NT2/D1 (cell line): ENCODE results near the gene ZBTB34.

Source experiments
- DNase-seq: peaks from one replicate; pipeline ENCODE4 v3.0.0-alpha.2; 2011; ENCODE audit warnings: low read depth, low spot score
- H3K27me3 ChIP-seq: 2 replicates; pipeline ENCODE4 v1.6.0; 2011; ENCODE audit warnings: mild to moderate bottlenecking; ENCODE audit not compliant: insufficient read length, insufficient read depth
- H3K36me3 ChIP-seq: 2 replicates; pipeline ENCODE4 v1.6.1; 2011; ENCODE audit warnings: mild to moderate bottlenecking, low read length, mixed read lengths; ENCODE audit not compliant: insufficient read depth, insufficient read length
- H3K4me1 ChIP-seq: 2 replicates; pipeline ENCODE4 v1.5.1; 2011; ENCODE audit not compliant: insufficient read depth, insufficient read length
- H3K4me3 ChIP-seq: 2 replicates; pipeline ENCODE4 v1.5.1; 2011; ENCODE audit warnings: low read depth; ENCODE audit not compliant: insufficient read length
- H3K9ac ChIP-seq: 2 replicates; pipeline ENCODE4 v1.6.0; 2011; ENCODE audit warnings: low read depth; ENCODE audit not compliant: insufficient read length
- H3K9me3 ChIP-seq: 2 replicates; pipeline ENCODE4 v1.5.1; 2011; ENCODE audit warnings: mild to moderate bottlenecking, low read length; ENCODE audit not compliant: insufficient read depth
- SUZ12 ChIP-seq: IDR thresholded peaks from 2 replicates; pipeline ENCODE4 v1.6.1; 2011; ENCODE audit not compliant: insufficient read length, insufficient read depth; ENCODE audit errors: extremely low read depth
- YY1 ChIP-seq: IDR thresholded peaks from 2 replicates; pipeline ENCODE4 v1.6.1; 2011; ENCODE audit not compliant: insufficient read length, insufficient read depth
- ZNF274 ChIP-seq: IDR thresholded peaks from 2 replicates; pipeline ENCODE4 v1.6.1; 2011; ENCODE audit warnings: mild to moderate bottlenecking, low read depth, low read length

The ZBTB34 gene

DNA sequence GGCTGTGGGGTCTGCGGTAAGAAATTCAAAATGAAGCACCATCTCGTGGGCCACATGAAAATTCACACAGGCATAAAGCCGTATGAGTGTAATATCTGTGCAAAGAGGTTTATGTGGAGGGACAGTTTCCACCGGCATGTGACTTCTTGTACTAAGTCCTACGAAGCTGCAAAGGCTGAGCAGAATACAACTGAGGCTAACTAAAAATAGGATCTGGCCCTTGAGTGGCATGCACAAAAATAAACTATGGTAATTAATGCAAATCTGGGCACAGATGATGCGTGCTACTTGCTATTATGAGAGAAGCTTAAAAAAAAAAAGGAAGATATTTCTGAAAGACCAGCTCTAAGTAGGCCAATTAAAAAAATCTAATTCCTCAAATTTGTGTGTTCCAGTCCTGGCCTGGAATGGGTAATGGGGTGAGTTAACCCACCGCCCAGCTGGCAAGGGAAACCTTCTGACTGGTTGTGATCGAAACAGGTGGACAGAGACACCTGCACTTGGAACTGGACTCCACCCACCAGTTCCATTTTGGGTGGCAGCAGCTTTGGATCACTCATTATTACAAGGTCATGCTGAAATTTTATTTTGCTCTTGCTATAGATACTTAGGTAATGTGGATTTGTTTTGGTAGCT, 26.6 kb upstream of the ZBTB34 start:
- Histone ChIP-seq H3K36me3 (peaks cover 56% of the 10 kb centered on the region), H3K9me3 (no peaks in the 10 kb centered on the region), H3K4me3 (no peak overlapping the region), H3K9ac (no peak overlapping the region), H3K27me3 (no peaks in the 10 kb centered on the region), H3K4me1 (no peaks in the 10 kb centered on the region)
- no peak for DNase-seq
- TF ChIP-seq YY1 (no peak), SUZ12 (no peak), ZNF274 (no peak)

GRCh38 chr9:126834672-126835071, 25.8 kb upstream of the ZBTB34 start:
- TF ChIP-seq SUZ12: no peak
- no peak for TF ChIP-seq ZNF274
- no peak for TF ChIP-seq YY1
- no peaks in the 10 kb centered on the region for H3K9me3 ChIP-seq
- DNase-seq: no peak
- H3K27me3 ChIP-seq: no peaks in the 10 kb centered on the region
- no peaks in the 10 kb centered on the region for H3K4me1 ChIP-seq
- peaks cover 65% of the 10 kb centered on the region for H3K36me3 ChIP-seq
- no peak overlapping the region for H3K4me3 ChIP-seq
- no peak overlapping the region for H3K9ac ChIP-seq

- Histone ChIP-seq H3K36me3 (peaks cover 59% of the 10 kb centered on the region), H3K9ac (no peak overlapping the region), H3K4me3 (no peak overlapping the region), H3K27me3 (no peaks in the 10 kb centered on the region), H3K9me3 (no peaks in the 10 kb centered on the region), H3K4me1 (no peaks in the 10 kb centered on the region)
- TF ChIP-seq ZNF274: no peak
- TF ChIP-seq YY1: no peak
- TF ChIP-seq SUZ12: no peak
- no peak for DNase-seq
Observed at GRCh38 chr9:126836216-126836615, 24.2 kb upstream of the ZBTB34 start.

- Histone ChIP-seq H3K27me3 (no peaks in the 10 kb centered on the region), H3K4me1 (no peaks in the 10 kb centered on the region), H3K4me3 (no peak overlapping the region), H3K9me3 (no peaks in the 10 kb centered on the region), H3K9ac (no peak overlapping the region), H3K36me3 (peaks cover 46% of the 10 kb centered on the region)
- no peak for DNase-seq
- TF ChIP-seq ZNF274 (no peak), SUZ12 (no peak), YY1 (no peak)
Observed at GRCh38 chr9:126838055-126838811, 22.2 kb upstream of the ZBTB34 start.

DNA sequence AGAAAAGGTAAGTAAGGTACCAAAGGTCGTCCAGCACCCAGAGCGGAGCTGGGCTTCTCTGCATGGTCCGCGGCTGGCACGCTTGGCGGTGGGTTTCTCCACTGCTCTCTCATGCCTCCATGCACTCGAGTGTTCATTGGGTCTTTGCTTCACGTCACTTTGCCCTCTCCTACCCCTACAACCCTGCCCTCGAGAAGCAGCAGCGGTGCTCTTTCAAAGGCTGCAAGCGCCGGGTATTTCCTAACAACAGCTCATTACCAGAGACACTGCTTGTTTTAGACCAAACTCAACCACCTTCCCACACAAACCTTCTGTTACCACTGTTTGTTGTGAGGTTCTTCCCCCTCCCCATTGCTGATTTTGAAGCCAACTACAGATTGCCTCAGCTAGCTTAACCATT, 21.5 kb upstream of the ZBTB34 start:
- Histone ChIP-seq H3K36me3 (peaks cover 39% of the 10 kb centered on the region), H3K9ac (no peak overlapping the region), H3K4me3 (no peak overlapping the region), H3K27me3 (no peaks in the 10 kb centered on the region), H3K4me1 (no peaks in the 10 kb centered on the region), H3K9me3 (no peaks in the 10 kb centered on the region)
- TF ChIP-seq YY1: no peak
- no peak for TF ChIP-seq ZNF274
- TF ChIP-seq SUZ12: no peak
- DNase-seq: no peak

DNA sequence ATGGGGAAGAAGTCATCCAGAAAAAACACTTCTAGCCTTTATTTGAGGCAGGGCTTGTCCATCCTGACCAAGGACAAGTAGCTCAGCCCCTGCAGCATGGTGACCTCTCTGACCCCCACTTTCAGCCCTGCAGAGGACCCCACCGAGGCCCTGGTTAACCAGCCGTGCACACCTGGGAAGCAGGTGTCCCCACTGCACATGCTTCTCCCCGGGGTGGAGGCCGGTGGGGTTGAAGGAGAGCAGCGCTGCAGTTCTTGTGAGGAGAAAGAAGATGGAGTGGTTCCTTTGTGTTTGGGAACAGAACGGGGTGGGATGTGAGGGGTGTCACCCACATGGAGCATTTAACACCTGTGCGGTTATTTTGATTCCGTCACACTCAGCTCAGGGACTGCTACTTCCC, 21.1 kb upstream of the ZBTB34 start:
- no peak for TF ChIP-seq SUZ12
- TF ChIP-seq YY1: no peak
- no peak for TF ChIP-seq ZNF274
- DNase-seq: no peak
- H3K4me3 ChIP-seq: no peak overlapping the region
- H3K9me3 ChIP-seq: no peaks in the 10 kb centered on the region
- H3K27me3 ChIP-seq: no peaks in the 10 kb centered on the region
- H3K4me1 ChIP-seq: no peaks in the 10 kb centered on the region
- no peak overlapping the region for H3K9ac ChIP-seq
- peaks cover 37% of the 10 kb centered on the region for H3K36me3 ChIP-seq

DNA sequence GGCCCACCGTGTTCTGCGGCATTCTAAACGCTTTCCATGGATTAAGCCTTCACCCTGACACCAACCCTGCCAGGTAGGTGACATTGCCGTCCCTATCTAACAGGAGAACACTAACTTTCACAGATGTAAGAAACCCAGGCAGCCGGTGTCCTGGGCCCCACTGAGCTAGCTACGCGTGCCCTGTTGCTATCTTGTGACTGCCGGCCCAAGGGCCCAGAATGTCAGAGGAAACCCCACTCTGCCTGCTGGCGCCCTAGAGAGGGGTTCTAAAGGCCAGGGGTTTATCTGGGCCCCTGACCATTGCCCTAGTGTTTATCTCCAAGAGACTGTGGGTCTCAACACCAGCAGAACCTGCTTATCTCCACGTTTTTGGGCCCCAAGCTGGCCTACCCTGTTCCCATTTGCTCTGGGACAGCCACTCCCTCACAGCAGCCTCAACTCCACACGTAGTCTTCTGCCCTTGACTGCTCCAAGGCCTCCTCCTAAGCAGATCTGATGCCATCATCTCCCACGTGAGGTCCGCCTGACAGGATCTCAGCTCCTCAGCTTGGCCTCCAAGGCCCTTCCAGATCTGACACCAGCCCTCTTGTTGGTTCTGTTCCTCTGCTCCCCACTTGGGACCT, 18.1 kb upstream of the ZBTB34 start:
- H3K9ac ChIP-seq: no peak overlapping the region

More for the DNA sequence above, 18.1 kb upstream of the ZBTB34 start:
- peaks cover 15% of the 10 kb centered on the region for H3K36me3 ChIP-seq
- no peaks in the 10 kb centered on the region for H3K4me1 ChIP-seq
- no peak for DNase-seq
- TF ChIP-seq YY1 (no peak), ZNF274 (no peak), SUZ12 (no peak)
- H3K4me3 ChIP-seq: no peak overlapping the region
- no peaks in the 10 kb centered on the region for H3K27me3 ChIP-seq
- no peaks in the 10 kb centered on the region for H3K9me3 ChIP-seq
